Pancreas (tissue), 10 donors: ENCODE measurements around the gene PPIA. TPM values are rescaled to one million over a fixed set of nuclear protein-coding genes. Genes with fewer than 3 reads are reported as not detected.
"Not testable (repeated sequence)": the region's sequence is repeated elsewhere in the genome, so short reads cannot be mapped to it uniquely, and the experiment has no call there.

ENCODE experiments used
- ATAC-seq, 4 donors: fragments of 200-7000 bp; cut with Tn5 transposase; one replicate each; pipeline versions ENCODE4 v1.8.0 to v1.9.1; 2020; ENCODE audit warnings: mild to moderate bottlenecking in 4 of 4, moderate library complexity in 4 of 4
- DNase-seq, 6 donors: peaks; one replicate each; pipeline ENCODE4 v3.0.0-alpha.2; 2020
- FAIRE-seq: peaks from 2 replicates; lab custom pipeline; 2012; peaks lifted over from hg19 to GRCh38; lab: Jason Lieb, UNC
- H3K27ac ChIP-seq, 4 donors: fragments of 200-600 bp; sonication (generic); 1 replicate in 3 of 4; 2 replicates in 1 of 4; pipeline versions ENCODE4 v1.5.0 to v1.8.0; 2020
- H3K27me3 ChIP-seq, 4 donors: fragments of 200-600 bp; one replicate each; pipeline ENCODE4 v1.8.0; 2021
- H3K36me3 ChIP-seq, 3 donors: fragments of 200-600 bp; sonication (generic) in 1 of 3; one replicate each; pipeline versions ENCODE4 v1.5.0 to v1.8.0; 2020 to 2021
- H3K4me1 ChIP-seq, 3 donors: fragments of 200-600 bp; one replicate each; pipeline ENCODE4 v1.8.0; 2021
- H3K4me3 ChIP-seq, 4 donors: fragments of 200-600 bp; sonication (generic) in 2 of 4; one replicate each; pipeline versions ENCODE4 v1.5.0 to v1.8.0; 2020 to 2021
- H3K9me3 ChIP-seq, 4 donors: fragments of 200-600 bp; one replicate each; pipeline ENCODE4 v1.8.0; 2021
- CTCF ChIP-seq, 4 donors: fragments of 200-600 bp; sonication (generic) in 3 of 4; IDR thresholded peaks; one replicate each; pipeline versions ENCODE4 v1.5.0 to v1.8.0; 2021; ENCODE audit warnings: antibody characterized with exemption in 4 of 4
- WGBS, 2 donors: extraction: QIAGEN DNeasy Blood & Tissue Kit; methylation state at CpG; one replicate each; pipeline ENCODE4 v1.1.7; 2013; 5-methylcytosine and 5-hydroxymethylcytosine counted together
- intact Hi-C, 3 donors: fragments of 100-400 bp; cut with DNase I; formaldehyde crosslinking; loops; one replicate each; pipeline versions ENCODE4 v1.11.1 to v1.14.2; 2022
- polyA plus RNA-seq, 2 donors: library from polyadenylated mRNA; stranded (reverse); fragments of 200-250 nt; gene quantifications; one replicate each; pipeline ENCODE4 v1.2.3, GENCODE V29; 2013
- total RNA-seq, 6 donors: library from RNA; stranded (reverse); fragmentation: NEBNext Ultra II Directional in 4 of 6; extraction: Animal tissue kit (Norgen Biotek cat#: 25700) in 4 of 6; gene quantifications; one replicate each; pipeline versions ENCODE4 v1.2.1 to v1.2.4, GENCODE V29; 2021 to 2023
- donor health status: healthy with polysubstance abuse.
- donor health status: DM: no; HTN: no; CAD: no; lungs with moderate emphysema.
- donor health status: DM: no; HTN: no; CAD: no.
- donor health status: control.
- donor health status: control.
- donor health status: Bipolar disorder and iron deficiency.
- donor health status: DM: yes; HTN: yes; CAD: no.
- donor health status: DM: no; HTN: no; CAD: no.
- donor health status: DM: no; HTN: no; CAD: no.
- donor health status: DM: yes; HTN: yes; CAD: no.

PPIA gene
- total and polyA plus RNA-seq, 8 donors, result 281 to 1,024 (median 522) TPM

GRCh38 chr7:44798649-44799305 is 2.3 kb downstream of the PPIA start:
- peak overlapping the region in 1 of 4 donors; percentile 42 for H3K27ac ChIP-seq
- no peaks in the 10 kb centered on the region for H3K9me3 ChIP-seq
- FAIRE-seq, result no peak
- peaks cover 11 to 18% (median 13%) of the 10 kb centered on the region in 3 donors for H3K4me1 ChIP-seq
- intact Hi-C loops, result no loop called here
- H3K27me3 ChIP-seq, result no peaks in the 10 kb centered on the region
- no peak for ATAC-seq
- 9 to 10% methylated on average over 2 of the region's 2 CpGs for WGBS, 2 donors
- H3K36me3 ChIP-seq, result peaks cover 11 to 43% (median 21%) of the 10 kb centered on the region in 3 donors
- H3K4me3 ChIP-seq, result peak overlapping the region in 3 of 4 donors; percentile 56 to 71 (median 62)
- TF ChIP-seq CTCF (IDR thresholded peaks at IDR 0.05), result no peak
- DNase-seq, result no peak

GRCh38 chr7:44799939-44800338 is 3.5 kb downstream of the PPIA start:
- H3K27me3 ChIP-seq, result no peaks in the 10 kb centered on the region
- peaks cover 11 to 49% (median 21%) of the 10 kb centered on the region in 3 donors for H3K36me3 ChIP-seq
- no peak for TF ChIP-seq CTCF (IDR thresholded peaks at IDR 0.05)
- FAIRE-seq (no peak), ATAC-seq (no peak), DNase-seq (no peak)
- 72 to 73% methylated on average over 4 of the region's 4 CpGs for WGBS, 2 donors
- H3K9me3 ChIP-seq, result no peaks in the 10 kb centered on the region
- intact Hi-C loops, result no loop called here
- no peak overlapping the region for H3K4me3 ChIP-seq
- H3K27ac ChIP-seq, result no peak overlapping the region
- H3K4me1 ChIP-seq, result peaks cover 11 to 18% (median 13%) of the 10 kb centered on the region in 3 donors

GRCh38 chr7:44801890-44802289 is 5.4 kb downstream of the PPIA start:
- Histone ChIP-seq H3K9me3 (no peaks in the 10 kb centered on the region), H3K27ac (no peak overlapping the region), H3K27me3 (no peaks in the 10 kb centered on the region), H3K36me3 (peaks cover 11 to 49% (median 21%) of the 10 kb centered on the region in 3 donors), H3K4me1 (peaks cover 11 to 18% (median 13%) of the 10 kb centered on the region in 3 donors), H3K4me3 (no peak overlapping the region)
- no peak for TF ChIP-seq CTCF (IDR thresholded peaks at IDR 0.05)
- ATAC-seq, result no peak
- WGBS, 2 donors, result 91% methylated on average over 5 of the region's 5 CpGs
- no peak for FAIRE-seq
- intact Hi-C loops, result no loop called here
- DNase-seq, result no peak

- H3K4me3 ChIP-seq, result no peak overlapping the region
- WGBS, 2 donors, result 94 to 97% methylated on average over 5 of the region's 5 CpGs
- H3K9me3 ChIP-seq, result no peaks in the 10 kb centered on the region
- H3K36me3 ChIP-seq, result peaks cover 11 to 49% (median 21%) of the 10 kb centered on the region in 3 donors
- FAIRE-seq (no peak), DNase-seq (no peak), ATAC-seq (no peak)
- no peak for TF ChIP-seq CTCF (IDR thresholded peaks at IDR 0.05)
- no peaks in the 10 kb centered on the region for H3K27me3 ChIP-seq
- intact Hi-C loops, result no loop called here
- H3K4me1 ChIP-seq, result peaks cover 11 to 18% (median 13%) of the 10 kb centered on the region in 3 donors
- no peak overlapping the region for H3K27ac ChIP-seq
These were observed 6.0 kb downstream of the PPIA start for GRCh38 chr7:44802418-44803025.

- H3K36me3 ChIP-seq, result peaks cover 11 to 49% (median 21%) of the 10 kb centered on the region in 3 donors
- H3K4me1 ChIP-seq, H3K4me3 ChIP-seq, H3K9me3 ChIP-seq, H3K27ac ChIP-seq, FAIRE-seq, DNase-seq, intact Hi-C loops, H3K27me3 ChIP-seq: not testable (repeated sequence)
- ATAC-seq, result peak in 1 of 4 donors; percentile 5
- 93 to 96% methylated on average over 10 of the region's 10 CpGs for WGBS, 2 donors
These were observed 7.5 kb downstream of the PPIA start for GRCh38 chr7:44803828-44804519.
